ENCODE results near the gene THADA.

Gene THADA

GRCh38 chr2:43375746-43376522 is 219.9 kb downstream of the THADA start:
- no peak for DNase-seq

GRCh38 chr2:43372416-43373081 is 223.3 kb downstream of the THADA start:
- no peak for DNase-seq

- DNase-seq = no peak
Observed at GRCh38 chr2:43370705-43371104, 225.1 kb downstream of the THADA start.

- no peak for DNase-seq
Observed at GRCh38 chr2:43370146-43370545, 225.7 kb downstream of the THADA start.

GRCh38 chr2:43368483-43369385 is 227.1 kb downstream of the THADA start:
- DNase-seq = no peak

GRCh38 chr2:43367012-43367782 is 228.6 kb downstream of the THADA start:
- no peak for DNase-seq

- DNase-seq = no peak
Observed at GRCh38 chr2:43363120-43363519, 232.7 kb downstream of the THADA start.

- DNase-seq = no peak
Observed at GRCh38 chr2:43361286-43361685, 234.6 kb downstream of the THADA start.

- DNase-seq = no peak
Observed at GRCh38 chr2:43360137-43360536, 235.7 kb downstream of the THADA start.

- DNase-seq = no peak
Observed at GRCh38 chr2:43358410-43359201, 237.2 kb downstream of the THADA start.

- no peak for DNase-seq
Observed at GRCh38 chr2:43356774-43357173, 239.1 kb downstream of the THADA start.

- DNase-seq = no peak
Observed at GRCh38 chr2:43355399-43355798, 240.4 kb downstream of the THADA start.

- DNase-seq = no peak
Observed at GRCh38 chr2:43349904-43350303, 245.9 kb downstream of the THADA start.

- DNase-seq = no peak
Observed at GRCh38 chr2:43348908-43349661, 246.8 kb downstream of the THADA start.

GRCh38 chr2:43347746-43348145 is 248.1 kb downstream of the THADA start:
- no peak for DNase-seq

- no peak for DNase-seq
Observed at GRCh38 chr2:43346602-43347567, 249.0 kb downstream of the THADA start.

- no peak for DNase-seq
Observed at GRCh38 chr2:43345872-43346271, 250.0 kb downstream of the THADA start.

GRCh38 chr2:43345391-43345813 is 250.4 kb downstream of the THADA start:
- DNase-seq = no peak

- DNase-seq = no peak
Observed at GRCh38 chr2:43344868-43345373, 250.9 kb downstream of the THADA start.

Measured in activated CD4-positive, CD25-positive, alpha-beta regulatory T cell treated with anti-CD3 and anti-CD28 coated beads, Interleukin-2, amount 50 U/mL, for 72 hours (primary cell).